GM21528 (cell line): ENCODE results near the gene KIAA0825.

Experiments used
- ATAC-seq: cut with Tn5 transposase; IDR thresholded peaks from one replicate; pipeline ENCODE4 v1.9.1; 2021; ENCODE audit warnings: mild to moderate bottlenecking, moderate library complexity; ENCODE audit not compliant: unreplicated experiment, low FRiP score

Gene KIAA0825

GRCh38 chr5:94618493-94619328, at the start of gene KIAA0825, which contains the start of gene SLF1:
Gene KIAA0825 (minus strand): TSS chr5:94618604. CDS start chr5:94537126, 81,478 bp downstream.
Gene SLF1 (plus strand): TSS chr5:94618669. CDS start chr5:94628811, 10,142 bp downstream.
- peak; percentile 98 for ATAC-seq

GRCh38 chr5:94667937-94668336, 49.5 kb upstream of the KIAA0825 start:
- no peak for ATAC-seq

GRCh38 chr5:94661086-94661485, 42.7 kb upstream of the KIAA0825 start:
- ATAC-seq, result no peak

- no peak for ATAC-seq
Observed at GRCh38 chr5:94660506-94660905, 42.1 kb upstream of the KIAA0825 start.

GRCh38 chr5:94658272-94658671, 39.9 kb upstream of the KIAA0825 start:
- no peak for ATAC-seq

- no peak for ATAC-seq
Observed at GRCh38 chr5:94649874-94650273, 31.5 kb upstream of the KIAA0825 start.

GRCh38 chr5:94646758-94647157, 28.4 kb upstream of the KIAA0825 start:
- no peak for ATAC-seq

GRCh38 chr5:94645053-94645452, 26.6 kb upstream of the KIAA0825 start:
- ATAC-seq, result no peak

GRCh38 chr5:94640176-94640575, 21.8 kb upstream of the KIAA0825 start:
- ATAC-seq, result no peak

- ATAC-seq, result peak; percentile 97
Observed at GRCh38 chr5:94632024-94632423, 13.6 kb upstream of the KIAA0825 start.

GRCh38 chr5:94627191-94627590, 8.8 kb upstream of the KIAA0825 start:
- ATAC-seq, result no peak

- no peak for ATAC-seq
Observed at GRCh38 chr5:94623877-94624276, 5.5 kb upstream of the KIAA0825 start.

GRCh38 chr5:94623011-94623410, 4.6 kb upstream of the KIAA0825 start:
- ATAC-seq, result no peak

- ATAC-seq, result no peak
Observed at GRCh38 chr5:94621763-94622162, 3.4 kb upstream of the KIAA0825 start.

- ATAC-seq, result no peak
Observed at GRCh38 chr5:94620256-94620655, 1.9 kb upstream of the KIAA0825 start.

GRCh38 chr5:94618029-94618492, 343 bp downstream of the KIAA0825 start:
- peak; percentile 33 for ATAC-seq

GRCh38 chr5:94615862-94616261, 2.5 kb downstream of the KIAA0825 start:
- no peak for ATAC-seq

GRCh38 chr5:94614156-94614805, 4.1 kb downstream of the KIAA0825 start:
- ATAC-seq, result no peak

- no peak for ATAC-seq
Observed at GRCh38 chr5:94613583-94613982, 4.8 kb downstream of the KIAA0825 start.

- no peak for ATAC-seq
Observed at GRCh38 chr5:94595281-94595840, 23.0 kb downstream of the KIAA0825 start.
